ENCODE measurements around the gene EFTUD2.

- TF ChIP-seq CTCF (IDR thresholded peaks at IDR 0.05) = no peak
- no peak for TF ChIP-seq POLR2AphosphoS5 (IDR thresholded peaks at IDR 0.05)
- TF ChIP-seq EP300 (IDR thresholded peaks at IDR 0.05) = no peak
Measured at GRCh38 chr17:44881145-44881544, 18.1 kb downstream of the EFTUD2 start.

All from upper lobe of left lung (tissue), 4 donors.